ENCODE results near the gene NKX1-2.

NKX1-2 gene

GRCh38 chr10:124414076-124414475 is 35.8 kb downstream of the NKX1-2 start:
- no peak for DNase-seq

GRCh38 chr10:124409696-124410095 is 40.1 kb downstream of the NKX1-2 start:
- no peak for DNase-seq

- no peak for DNase-seq
Measured at GRCh38 chr10:124408357-124408756, 41.5 kb downstream of the NKX1-2 start.

- DNase-seq = no peak
Measured at GRCh38 chr10:124407456-124407855, 42.4 kb downstream of the NKX1-2 start.

GRCh38 chr10:124403548-124403947 is 46.3 kb downstream of the NKX1-2 start:
- peak; percentile 60 for DNase-seq

GRCh38 chr10:124402273-124402672 is 47.6 kb downstream of the NKX1-2 start:
- no peak for DNase-seq

- no peak for DNase-seq
Measured at GRCh38 chr10:124401633-124402032, 48.2 kb downstream of the NKX1-2 start.

Data from NCI-H2227 treated with DMSO at 0.1 percent for 48 hours (cell line).